ENCODE results near the gene INVS.
A peak's percentile ranks its signal among the peaks of the same experiment; 100 is the strongest.
"Not testable (repeated sequence)": the region's sequence is repeated elsewhere in the genome, so short reads cannot be mapped to it uniquely, and the experiment has no call there.

INVS gene

GRCh38 chr9:100308965-100309564, 210.0 kb downstream of the INVS start:
- TF ChIP-seq CTCF (IDR thresholded peaks at IDR 0.05; ENCODE audit: low read depth, low read length) = no peak
- peak in 1 of 2 donors; percentile 10 for DNase-seq (ENCODE audit: low read depth in 2 of 2)
- no peak overlapping the region for H3K4me3 ChIP-seq (replicated peaks in 1 of 2; ENCODE audit: low read depth in 2 of 2, low read length in 2 of 2)

GRCh38 chr9:100309992-100310391, 210.9 kb downstream of the INVS start:
- H3K4me3 ChIP-seq (replicated peaks in 1 of 2; ENCODE audit: low read depth in 2 of 2, low read length in 2 of 2) = no peak overlapping the region
- TF ChIP-seq CTCF (IDR thresholded peaks at IDR 0.05; ENCODE audit: low read depth, low read length) = no peak
- peak in 1 of 2 donors; percentile 17 for DNase-seq (ENCODE audit: low read depth in 2 of 2)

DNA sequence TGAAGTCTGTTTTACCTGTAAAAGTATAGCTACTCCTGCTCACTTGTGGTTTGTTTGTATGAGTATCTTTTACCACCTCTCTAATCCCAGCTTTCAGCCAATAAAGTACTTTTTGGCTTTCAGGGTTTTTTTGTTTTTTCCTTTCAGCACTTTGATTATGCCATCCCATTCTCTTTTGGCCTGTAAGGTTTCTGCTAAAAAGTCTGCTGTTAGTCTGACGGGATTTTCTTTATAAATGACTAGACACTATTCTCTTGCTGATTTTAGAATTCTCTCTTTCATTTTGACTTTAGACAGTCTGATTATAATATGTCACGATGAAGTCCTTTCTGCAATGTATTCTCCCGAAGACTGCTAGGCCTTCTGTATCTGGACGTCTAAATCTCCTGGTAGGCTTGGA, 216.5 kb downstream of the INVS start:
- H3K4me3 ChIP-seq (replicated peaks in 1 of 2; ENCODE audit: low read depth in 2 of 2, low read length in 2 of 2) = no peak overlapping the region
- no peak for DNase-seq (ENCODE audit: low read depth in 2 of 2)
- no peak for TF ChIP-seq CTCF (IDR thresholded peaks at IDR 0.05; ENCODE audit: low read depth, low read length)

DNA sequence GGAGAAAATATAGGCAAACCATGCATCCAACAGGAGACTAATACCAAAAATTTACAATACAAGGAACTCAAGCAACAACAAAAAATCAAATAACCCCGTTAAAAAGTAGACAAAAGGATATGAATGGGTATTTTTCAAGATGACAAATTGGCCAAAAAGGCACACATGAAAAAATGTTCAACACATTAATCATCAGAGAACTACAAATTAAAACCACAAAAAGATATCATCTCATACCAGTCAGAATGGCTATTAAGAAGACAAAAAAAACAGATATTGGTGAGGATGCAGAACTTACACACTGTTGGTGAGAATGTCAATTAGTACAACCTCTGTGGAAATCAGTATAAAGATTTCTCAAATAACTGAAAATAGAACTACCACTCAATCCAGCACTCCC, 218.7 kb downstream of the INVS start:
- peak; percentile 34 to 75 for DNase-seq (ENCODE audit: low read depth in 2 of 2)
- no peak for TF ChIP-seq CTCF (IDR thresholded peaks at IDR 0.05; ENCODE audit: low read depth, low read length)

GRCh38 chr9:100322954-100323536, 224.0 kb downstream of the INVS start:
- no peak overlapping the region for H3K4me3 ChIP-seq (replicated peaks in 1 of 2; ENCODE audit: low read depth in 2 of 2, low read length in 2 of 2)
- peak; percentile 61 for TF ChIP-seq CTCF (IDR thresholded peaks at IDR 0.05; ENCODE audit: low read depth, low read length)
- DNase-seq (ENCODE audit: low read depth in 2 of 2) = peak; percentile 63 to 72

More for the DNA sequence above, 218.7 kb downstream of the INVS start:
- H3K4me3 ChIP-seq (replicated peaks in 1 of 2; ENCODE audit: low read depth in 2 of 2, low read length in 2 of 2) = no peak overlapping the region

DNA sequence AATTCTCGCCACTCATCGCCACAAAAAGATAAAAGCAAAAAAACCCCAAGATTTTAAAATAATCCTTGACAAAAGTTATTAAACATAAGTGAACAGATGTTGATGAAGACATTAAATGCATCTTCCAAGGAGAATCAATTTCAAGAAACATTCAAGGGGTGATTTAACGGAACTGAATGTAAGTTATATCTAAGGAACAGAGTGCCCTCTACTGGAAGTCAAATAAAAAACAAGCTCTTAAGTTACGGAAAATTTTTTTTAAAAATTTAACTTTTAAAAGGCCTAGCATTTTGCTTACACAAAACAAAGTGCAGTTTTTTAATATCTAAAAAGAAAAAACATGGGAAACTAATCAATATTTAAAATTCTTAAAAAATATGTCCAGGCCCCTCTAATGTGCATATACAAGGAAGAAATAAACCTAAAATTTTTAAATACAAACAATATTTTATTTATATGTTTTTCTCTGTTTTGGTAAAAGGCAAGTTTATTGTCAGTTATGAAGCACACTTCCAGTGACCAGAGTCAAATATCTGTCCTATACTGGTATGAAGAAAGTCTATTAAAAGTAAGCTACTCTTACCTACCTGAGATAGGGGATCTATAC, 225.7 kb downstream of the INVS start:
- H3K4me3 ChIP-seq (replicated peaks in 1 of 2; ENCODE audit: low read depth in 2 of 2, low read length in 2 of 2) = no peak overlapping the region
- peak; percentile 38 for TF ChIP-seq CTCF (IDR thresholded peaks at IDR 0.05; ENCODE audit: low read depth, low read length)
- peak; percentile 76 to 77 for DNase-seq (ENCODE audit: low read depth in 2 of 2)

DNA sequence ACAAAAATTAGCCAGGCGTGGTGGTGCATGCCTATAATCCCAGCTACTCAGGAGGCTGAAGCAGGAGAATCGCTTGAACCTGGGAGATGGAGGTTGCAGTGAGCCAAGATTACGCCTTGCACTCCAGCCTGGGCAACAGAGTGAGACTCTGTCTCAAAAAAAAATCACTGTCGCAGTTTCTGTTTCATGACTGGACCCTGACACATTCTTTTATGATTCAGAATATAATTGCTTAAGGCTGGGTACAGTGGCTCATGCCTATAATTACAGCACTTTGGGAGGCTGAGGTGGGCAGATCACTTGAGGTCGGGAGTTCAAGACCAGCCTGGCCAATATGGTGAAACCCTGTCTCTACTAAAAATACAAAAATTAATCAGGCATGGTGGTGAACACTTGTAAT, 239.7 kb downstream of the INVS start:
- not testable (repeated sequence) for H3K4me3 ChIP-seq (replicated peaks in 1 of 2; ENCODE audit: low read depth in 2 of 2, low read length in 2 of 2); DNase-seq (ENCODE audit: low read depth in 2 of 2)
